MCF 10A (cell line): ENCODE results near the gene DDX1. TPM values are rescaled to one million over a fixed set of nuclear protein-coding genes. Genes with fewer than 3 reads are reported as not detected.

Experiments
- BruUV-seq: library from RNA; stranded (reverse); fragments of 400-500 nt; replicated peaks from 2 replicates; lab custom pipeline; 2021; lab: Mats Ljungman, UMichigan
- CTCF ChIA-PET: fragments of 300-600 bp; sonication (Branson Sonifier 250); formaldehyde crosslinking; extraction: SDS; loops from one replicate; lab custom pipeline; 2021; ENCODE audit warnings: antibody characterized with exemption, inconsistent platforms; lab: Yijun Ruan, JAX
- POLR2A ChIA-PET: fragments of 300-600, 350-650 bp; sonication (Branson Sonifier 250); formaldehyde crosslinking; extraction: SDS; loops from one replicate; lab custom pipeline; 2020; ENCODE audit warnings: antibody characterized with exemption, inconsistent platforms; lab: Yijun Ruan, JAX
- DNase-seq: peaks from one replicate; pipeline ENCODE4 v3.0.0-alpha.2; 2018; ENCODE audit not compliant: unreplicated experiment
- H3K27ac Mint-ChIP-seq: one replicate; pipeline ENCODE4 v1.8.0; 2022; ENCODE audit warnings: mild to moderate bottlenecking, low read depth, mixed read lengths; ENCODE audit not compliant: unreplicated experiment
- H3K27me3 Mint-ChIP-seq: one replicate; pipeline ENCODE4 v1.8.0; 2022; ENCODE audit warnings: mixed read lengths; ENCODE audit not compliant: insufficient read depth, unreplicated experiment
- H3K36me3 Mint-ChIP-seq: one replicate; pipeline ENCODE4 v1.8.0; 2022; ENCODE audit warnings: mild to moderate bottlenecking, moderate library complexity, mixed read lengths; ENCODE audit not compliant: insufficient read depth, unreplicated experiment
- H3K4me1 Mint-ChIP-seq: one replicate; pipeline ENCODE4 v1.8.0; 2022; ENCODE audit warnings: mixed read lengths; ENCODE audit not compliant: insufficient read depth, unreplicated experiment
- H3K4me3 Mint-ChIP-seq: one replicate; pipeline ENCODE4 v1.8.0; 2022; ENCODE audit warnings: mild to moderate bottlenecking, moderate library complexity, mixed read lengths; ENCODE audit not compliant: unreplicated experiment
- H3K9me3 Mint-ChIP-seq: one replicate; pipeline ENCODE4 v1.8.0; 2022; ENCODE audit warnings: mixed read lengths; ENCODE audit not compliant: unreplicated experiment
- intact Hi-C: fragments of 100-400 bp; cut with micrococcal nuclease; formaldehyde crosslinking; loops from 2 replicates; pipeline ENCODE4 v1.14.1; 2022
- total RNA-seq: library from RNA; stranded (reverse); gene quantifications from 2 replicates; pipeline ENCODE4 v1.2.3, GENCODE V29; 2022
- TF ChIP-seq, protein P1 (sequence below): fragments of 200-600 bp; IDR thresholded peaks from one replicate; pipeline ENCODE4 v1.8.0; 2022; ENCODE audit warnings: antibody characterized with exemption, mild to moderate bottlenecking; ENCODE audit not compliant: unreplicated experiment

DDX1 gene
- total RNA-seq, 1 experiment from 2014 or later: 119 TPM

DNA sequence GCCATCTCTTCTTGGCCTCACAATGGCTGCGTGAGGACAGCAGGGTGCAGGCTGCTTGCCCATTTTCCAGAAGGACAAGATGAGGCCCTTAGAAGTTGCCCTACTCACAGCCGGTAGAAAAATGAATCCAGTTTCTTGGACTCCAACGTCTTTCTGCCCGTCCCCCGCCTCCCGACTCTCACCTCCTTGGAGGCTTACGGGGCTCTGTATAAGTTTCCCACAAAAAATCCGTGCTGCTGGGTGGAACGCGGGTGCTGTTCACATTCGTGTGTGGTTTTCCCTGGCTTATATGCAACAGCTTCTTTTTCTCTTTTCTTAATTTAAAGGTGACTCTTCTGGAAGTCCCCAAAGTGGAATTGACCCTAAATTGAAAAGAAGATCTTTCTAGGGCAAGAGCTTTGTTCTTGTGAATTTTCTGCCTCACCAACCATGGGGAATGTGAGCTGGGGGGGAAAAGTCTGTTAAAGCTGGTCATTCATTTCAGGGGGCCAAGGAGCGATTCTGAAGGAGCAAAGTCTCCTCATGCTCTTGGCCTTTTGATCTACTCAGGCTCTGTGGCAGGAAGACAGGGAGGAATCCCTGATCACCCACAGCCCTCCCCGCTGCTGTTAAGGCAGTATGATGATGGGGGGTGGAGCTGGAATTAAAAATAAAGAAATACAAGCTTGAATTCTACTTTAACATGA, 51.3 kb downstream of the DDX1 start:
- H3K27me3 Mint-ChIP-seq: peaks cover 6% of the 10 kb centered on the region
- intact Hi-C loops: no loop called here
- CTCF ChIA-PET: interaction anchor here (0.6 to 2.5 kb wide), 10 partner anchors 26 to 966 kb away, joined by 3 to 11 read pairs (median 3); no protein-coding TSS in a partner anchor
- POLR2A ChIA-PET: interaction anchor here (0.8 kb wide), 1 partner anchor 85 kb away, joined by 3 read pairs; no protein-coding TSS in a partner anchor
- H3K27ac Mint-ChIP-seq: no peak overlapping the region
- TF ChIP-seq, protein P1, sequence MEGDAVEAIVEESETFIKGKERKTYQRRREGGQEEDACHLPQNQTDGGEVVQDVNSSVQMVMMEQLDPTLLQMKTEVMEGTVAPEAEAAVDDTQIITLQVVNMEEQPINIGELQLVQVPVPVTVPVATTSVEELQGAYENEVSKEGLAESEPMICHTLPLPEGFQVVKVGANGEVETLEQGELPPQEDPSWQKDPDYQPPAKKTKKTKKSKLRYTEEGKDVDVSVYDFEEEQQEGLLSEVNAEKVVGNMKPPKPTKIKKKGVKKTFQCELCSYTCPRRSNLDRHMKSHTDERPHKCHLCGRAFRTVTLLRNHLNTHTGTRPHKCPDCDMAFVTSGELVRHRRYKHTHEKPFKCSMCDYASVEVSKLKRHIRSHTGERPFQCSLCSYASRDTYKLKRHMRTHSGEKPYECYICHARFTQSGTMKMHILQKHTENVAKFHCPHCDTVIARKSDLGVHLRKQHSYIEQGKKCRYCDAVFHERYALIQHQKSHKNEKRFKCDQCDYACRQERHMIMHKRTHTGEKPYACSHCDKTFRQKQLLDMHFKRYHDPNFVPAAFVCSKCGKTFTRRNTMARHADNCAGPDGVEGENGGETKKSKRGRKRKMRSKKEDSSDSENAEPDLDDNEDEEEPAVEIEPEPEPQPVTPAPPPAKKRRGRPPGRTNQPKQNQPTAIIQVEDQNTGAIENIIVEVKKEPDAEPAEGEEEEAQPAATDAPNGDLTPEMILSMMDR: no peak
- DNase-seq: no peak
- no TSS peak for BruUV-seq
- H3K4me1 Mint-ChIP-seq: peaks cover 6% of the 10 kb centered on the region
- H3K4me3 Mint-ChIP-seq: no peak overlapping the region
- H3K36me3 Mint-ChIP-seq: peaks cover 9% of the 10 kb centered on the region
- peaks cover 11% of the 10 kb centered on the region for H3K9me3 Mint-ChIP-seq

DNA sequence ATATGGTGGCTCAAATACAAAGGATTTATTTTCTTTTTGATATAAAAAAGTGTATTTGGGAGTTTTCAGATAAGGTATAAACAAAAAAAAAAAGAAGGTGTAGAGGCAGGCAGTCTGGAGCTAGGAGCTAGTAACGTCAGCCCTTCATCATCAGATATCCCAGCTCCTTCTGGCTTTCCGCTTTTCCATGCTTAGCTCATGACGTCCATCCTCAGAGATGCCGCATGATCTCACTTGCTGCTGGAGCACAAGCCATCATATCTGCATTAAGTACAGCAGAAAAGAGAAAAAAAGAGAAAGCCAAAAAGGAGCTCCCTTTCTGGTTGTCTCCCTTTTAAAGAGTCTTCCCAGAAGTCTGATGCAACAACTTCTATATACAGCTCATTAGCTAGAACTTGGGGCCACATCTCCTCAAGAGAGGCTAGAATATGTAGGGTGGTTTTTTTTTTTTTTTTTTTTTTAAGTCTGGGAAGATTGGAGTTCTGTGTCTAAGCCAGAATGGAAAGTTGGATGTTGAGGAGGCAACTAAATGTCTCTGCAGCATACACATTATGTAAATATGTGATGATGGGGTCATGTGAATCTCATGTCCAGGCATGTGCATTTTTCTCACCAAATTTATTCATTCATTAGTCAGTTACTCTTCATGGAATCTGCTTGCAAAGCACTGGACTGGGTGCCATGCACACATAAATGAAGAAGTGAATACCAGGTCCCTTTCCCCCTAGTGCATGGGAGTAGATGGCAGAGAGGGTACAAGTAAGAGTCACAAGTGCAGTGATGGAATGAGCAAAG, 52.3 kb downstream of the DDX1 start:
- peaks cover 16% of the 10 kb centered on the region for H3K27me3 Mint-ChIP-seq
- peaks cover 9% of the 10 kb centered on the region for H3K36me3 Mint-ChIP-seq
- H3K4me1 Mint-ChIP-seq: peaks cover 6% of the 10 kb centered on the region
- no peak overlapping the region for H3K4me3 Mint-ChIP-seq
- CTCF ChIA-PET: interaction anchor here (0.6 to 2.5 kb wide), 9 partner anchors 13 to 965 kb away, joined by 3 to 11 read pairs (median 3); no protein-coding TSS in a partner anchor
- no peak overlapping the region for H3K27ac Mint-ChIP-seq
- no peak for DNase-seq
- POLR2A ChIA-PET: interaction anchor here (0.6 kb wide), 2 partner anchors 152 to 604 kb away, joined by 3 read pairs; no protein-coding TSS in a partner anchor
- TF ChIP-seq, protein P1: no peak
- peaks cover 11% of the 10 kb centered on the region for H3K9me3 Mint-ChIP-seq
- BruUV-seq: no TSS peak
- intact Hi-C loops: no loop called here

DNA sequence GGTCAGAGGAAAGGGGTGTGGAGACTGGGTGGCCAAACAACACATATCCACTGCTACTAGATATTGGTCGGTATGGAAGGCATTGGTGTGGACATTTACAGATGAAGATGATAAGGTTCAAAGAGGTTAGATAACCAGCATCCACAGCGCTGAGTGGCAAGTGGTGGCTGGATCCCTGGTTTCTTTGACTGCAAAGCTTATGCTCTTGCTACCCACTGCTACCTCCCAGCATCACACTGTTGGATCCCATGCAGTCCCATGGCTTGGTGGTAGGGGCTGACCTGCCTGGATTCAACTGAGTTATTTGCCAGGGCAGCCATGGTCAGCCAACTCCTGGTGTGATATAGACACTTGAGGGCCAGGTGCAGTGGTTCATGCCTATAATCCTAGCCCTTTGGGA, 53.6 kb downstream of the DDX1 start:
- Mint-ChIP-seq H3K27ac (no peak overlapping the region), H3K36me3 (peaks cover 5% of the 10 kb centered on the region), H3K4me1 (peaks cover 4% of the 10 kb centered on the region), H3K9me3 (peaks cover 11% of the 10 kb centered on the region), H3K4me3 (no peak overlapping the region), H3K27me3 (peaks cover 29% of the 10 kb centered on the region)
- BruUV-seq: no TSS peak
- intact Hi-C loops: no loop called here
- ChIA-PET CTCF (interaction anchor here (0.6 to 1.6 kb wide), 7 partner anchors 8 to 964 kb away, joined by 3 to 7 read pairs (median 3); partner anchors contain the start of gene MYCN), POLR2A (no interaction called here)
- TF ChIP-seq, protein P1: no peak
- no peak for DNase-seq
